HTERT RPE-1 (cell line): ENCODE data around the gene STOML1.

Experiments
- in situ Hi-C: fragments of 300-500 bp; cut with MboI; formaldehyde crosslinking; loops from 4 replicates; pipeline ENCODE4 v1.14.3; 2020; ENCODE audit warnings: low sequenced_read_pairs

The STOML1 gene

DNA sequence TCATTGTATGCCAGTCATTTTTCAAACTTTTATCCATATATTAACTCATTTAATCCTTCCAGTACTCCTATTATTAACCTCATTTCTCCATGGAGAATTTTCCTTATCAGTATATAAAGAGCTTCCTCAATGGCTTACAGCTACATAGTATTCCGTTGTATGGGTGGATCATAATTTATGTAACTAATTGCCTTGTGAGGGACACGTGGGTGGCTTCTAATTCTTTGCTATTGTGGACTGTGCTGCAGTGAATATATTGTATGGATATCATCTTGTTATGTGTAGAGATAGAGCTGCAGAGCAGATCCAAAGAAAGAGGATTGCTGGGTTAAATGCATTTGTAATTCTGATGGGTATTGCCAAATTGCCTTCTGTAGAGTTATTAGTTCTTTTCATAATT, 27.6 kb upstream of the STOML1 start:
- in situ Hi-C loops = no loop called here

DNA sequence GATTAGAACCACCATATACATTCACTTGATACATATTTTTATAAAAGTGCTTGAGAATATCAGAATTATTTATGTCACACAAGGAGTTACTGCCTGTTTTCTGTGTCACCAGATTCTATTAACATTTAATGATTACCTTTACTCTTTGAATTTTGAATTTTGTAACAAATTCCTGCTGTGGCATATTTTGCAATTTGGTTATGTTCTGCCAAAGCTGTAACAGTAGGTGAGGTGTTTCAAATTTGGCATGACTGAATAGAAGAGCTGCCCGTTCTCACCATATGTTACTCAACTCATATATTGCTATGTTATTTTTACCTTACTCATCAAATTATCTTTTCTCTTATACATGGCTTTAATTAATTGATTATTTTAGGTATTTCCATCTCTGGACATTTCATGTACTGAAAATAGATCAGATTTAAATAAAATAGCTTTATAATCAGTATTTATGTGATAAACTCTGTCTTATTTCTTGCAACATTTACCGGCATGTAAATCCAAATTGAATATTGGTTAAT, 21.3 kb upstream of the STOML1 start:
- in situ Hi-C loops = no loop called here

DNA sequence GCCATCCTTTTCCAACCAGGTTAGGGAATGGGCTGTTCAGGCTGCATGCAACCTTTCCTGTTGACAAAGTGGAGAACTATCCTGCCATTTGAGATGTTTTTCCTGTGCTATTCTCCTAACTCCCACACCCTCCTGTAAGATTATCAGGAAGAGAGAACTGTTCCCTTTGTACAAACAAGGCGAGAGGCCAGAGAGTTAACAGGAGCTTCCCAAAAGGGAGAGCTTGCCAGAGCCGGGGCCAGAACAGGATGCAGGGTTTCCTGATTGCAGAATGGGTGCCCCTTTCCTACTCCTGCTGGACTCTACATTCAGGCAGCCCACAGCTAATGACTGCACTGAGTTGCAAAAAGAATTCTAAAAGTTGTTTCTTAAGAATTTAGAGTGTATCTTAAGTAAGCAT, 19.5 kb upstream of the STOML1 start:
- in situ Hi-C loops = no loop called here

- in situ Hi-C loops = no loop called here
Observed at GRCh38 chr15:74010929-74011540, 18.9 kb upstream of the STOML1 start.

DNA sequence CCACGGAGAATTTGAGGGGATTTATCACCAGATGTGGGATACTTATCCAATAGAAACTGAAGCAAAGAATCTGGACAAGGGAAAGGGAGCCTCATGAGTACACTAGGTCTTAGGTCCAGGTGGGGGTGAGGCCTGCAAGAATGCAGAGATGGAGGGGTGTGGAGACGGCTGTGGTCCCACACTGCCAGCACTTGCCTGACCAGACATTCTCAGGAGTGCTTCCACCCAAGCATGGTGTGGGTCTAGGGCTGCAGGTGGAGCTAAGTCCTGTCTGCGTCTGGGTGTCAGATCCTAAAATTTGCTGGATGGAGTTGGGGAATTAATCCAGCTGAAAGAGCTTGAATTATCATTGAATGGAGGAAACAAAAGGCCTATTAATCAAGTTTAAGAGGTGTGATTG, 16.8 kb upstream of the STOML1 start:
- in situ Hi-C loops = no loop called here

GRCh38 chr15:74007820-74008371, 15.8 kb upstream of the STOML1 start:
- in situ Hi-C loops = no loop called here

GRCh38 chr15:74006774-74007639, 14.9 kb upstream of the STOML1 start:
- in situ Hi-C loops = no loop called here

DNA sequence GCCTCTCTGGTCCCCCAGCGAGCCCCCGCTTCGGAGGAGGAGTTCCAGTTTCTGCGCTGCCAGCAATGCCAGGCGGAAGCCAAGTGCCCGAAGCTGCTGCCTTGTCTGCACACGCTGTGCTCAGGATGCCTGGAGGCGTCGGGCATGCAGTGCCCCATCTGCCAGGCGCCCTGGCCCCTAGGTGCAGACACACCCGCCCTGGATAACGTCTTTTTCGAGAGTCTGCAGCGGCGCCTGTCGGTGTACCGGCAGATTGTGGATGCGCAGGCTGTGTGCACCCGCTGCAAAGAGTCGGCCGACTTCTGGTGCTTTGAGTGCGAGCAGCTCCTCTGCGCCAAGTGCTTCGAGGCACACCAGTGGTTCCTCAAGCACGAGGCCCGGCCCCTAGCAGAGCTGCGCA, 5.9 kb upstream of the STOML1 start:
- in situ Hi-C loops = no loop called here

DNA sequence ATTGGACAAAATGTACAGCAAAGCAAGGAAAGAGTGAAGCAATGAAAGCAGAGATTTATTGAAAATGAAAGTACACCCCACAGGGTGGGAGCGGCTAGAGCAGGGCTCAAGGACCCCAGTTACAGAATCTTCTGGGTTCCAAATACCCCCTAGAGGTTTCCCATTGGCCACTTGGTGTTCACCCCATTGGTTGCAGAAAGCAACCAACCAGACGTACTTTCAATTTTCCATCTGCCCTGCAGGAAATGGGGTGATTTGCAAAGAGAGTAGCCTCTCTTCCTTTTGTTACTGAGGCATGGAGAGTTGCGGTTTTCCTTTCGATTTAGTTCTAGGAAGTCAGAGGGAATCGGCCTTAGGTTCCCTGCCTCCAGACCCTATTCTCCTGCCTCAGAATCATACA, 4.8 kb upstream of the STOML1 start:
- in situ Hi-C loops = no loop called here

DNA sequence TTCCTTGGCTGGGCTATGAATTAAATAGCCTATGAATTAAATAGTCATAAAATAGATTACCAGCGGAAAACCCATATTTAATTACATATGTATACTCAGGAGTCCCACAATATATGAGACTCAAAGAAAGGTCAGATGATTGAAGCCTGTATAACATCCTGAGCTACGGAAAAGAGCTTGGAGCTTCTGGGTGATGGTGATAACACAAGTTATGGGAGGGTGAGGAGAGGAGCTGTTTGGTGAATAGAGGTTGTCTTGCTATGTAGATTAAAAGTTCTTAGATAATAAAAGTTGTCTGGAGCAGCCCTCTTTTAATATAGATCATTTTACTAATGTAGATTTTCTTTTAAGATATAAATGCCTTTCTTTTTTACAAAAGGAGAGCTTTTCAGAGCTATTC, 4.2 kb upstream of the STOML1 start:
- in situ Hi-C loops = no loop called here

DNA sequence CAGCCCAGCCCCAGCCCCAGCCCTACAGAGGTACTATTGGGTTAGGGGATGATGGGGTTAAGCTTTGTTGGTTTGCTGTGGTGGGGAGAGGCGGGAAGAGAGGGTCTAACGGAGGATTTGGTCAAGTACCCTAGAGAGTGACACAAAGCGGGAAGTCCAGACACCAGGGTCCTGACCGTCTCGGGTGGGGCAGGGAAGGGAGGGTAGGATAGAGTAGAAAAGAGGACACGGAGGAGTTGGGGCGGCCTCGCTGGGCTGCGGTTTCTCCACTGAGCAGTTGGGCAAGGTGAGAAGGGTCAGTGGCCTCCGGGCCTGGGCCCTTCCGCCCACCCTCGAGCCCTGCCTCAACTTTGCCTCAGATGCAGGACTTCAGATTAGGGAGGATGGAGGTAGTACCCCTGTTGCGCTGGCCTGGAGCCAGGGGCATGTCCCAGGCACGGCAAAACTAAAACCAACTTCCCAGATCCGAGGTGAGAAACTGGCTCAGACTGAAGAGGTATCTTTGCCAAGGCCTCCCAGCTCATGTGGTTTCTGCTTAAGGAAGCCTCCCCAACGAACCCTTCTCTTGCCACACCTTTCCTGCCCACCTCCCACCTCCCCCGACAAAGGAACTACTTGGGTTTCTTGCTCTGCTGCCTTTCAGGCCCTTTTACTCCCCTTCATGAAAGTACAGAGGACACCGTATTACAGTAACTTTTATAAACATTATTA, 3.0 kb upstream of the STOML1 start:
- in situ Hi-C loops = no loop called here

- in situ Hi-C loops = no loop called here
Observed at GRCh38 chr15:73994413-73994883, 2.4 kb upstream of the STOML1 start, which contains the start of gene PML. PML (plus strand) TSS chr15:73994716; CDS start chr15:73994813, 97 bp downstream.

DNA sequence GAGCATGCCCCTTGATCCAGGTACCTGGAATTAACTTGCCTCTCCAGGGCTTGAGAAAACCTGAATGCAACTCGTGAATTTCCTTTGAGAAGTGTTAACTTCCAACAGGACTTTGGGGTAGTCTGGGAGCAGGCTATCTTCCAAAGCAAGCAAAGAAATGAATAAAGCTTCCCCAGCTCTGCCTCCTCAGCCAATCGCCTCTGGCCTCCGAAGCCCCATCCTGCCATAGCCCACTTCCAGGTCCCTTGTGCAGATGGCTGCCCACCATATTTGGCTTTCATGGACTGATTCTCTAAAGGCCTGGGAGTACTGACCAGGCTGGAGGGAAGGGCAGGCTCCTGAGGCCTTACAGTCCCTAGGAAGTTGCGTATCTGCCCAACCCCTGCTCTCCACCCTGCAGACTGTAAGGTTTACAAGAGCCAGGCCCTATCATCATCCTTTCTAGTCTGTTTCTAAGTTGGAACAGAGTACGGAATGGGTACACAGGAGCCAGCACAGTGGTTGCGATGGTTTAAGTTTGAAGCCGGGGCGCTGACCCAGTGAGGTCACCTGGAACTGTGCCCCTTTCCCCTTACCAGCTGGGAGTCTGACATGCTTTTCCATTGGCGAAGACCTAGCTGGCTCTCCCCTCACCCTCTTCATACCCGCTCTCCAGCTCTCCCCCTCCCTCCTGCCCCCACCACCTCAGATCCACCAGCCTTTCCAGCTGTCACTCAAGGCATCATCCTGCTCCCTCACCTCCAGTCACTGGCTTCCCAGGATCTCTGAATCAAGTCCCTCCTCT, 1.3 kb upstream of the STOML1 start:
- in situ Hi-C loops = no loop called here

DNA sequence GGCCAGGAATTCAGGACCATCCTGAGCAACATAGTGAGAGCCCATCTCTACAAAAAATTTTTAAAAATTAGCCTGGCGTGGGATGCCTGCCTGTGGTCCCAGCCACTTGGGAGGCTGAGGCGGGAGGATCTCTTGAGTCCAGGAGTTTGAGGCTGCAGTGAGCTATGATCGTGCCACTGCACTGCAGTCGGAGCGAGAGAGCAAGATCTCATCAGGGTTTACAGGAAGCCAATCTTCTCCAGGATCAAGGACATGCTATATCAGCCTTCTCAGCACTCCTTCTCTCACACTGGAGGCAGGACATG, 451 bp upstream of the STOML1 start:
- in situ Hi-C loops = no loop called here

DNA sequence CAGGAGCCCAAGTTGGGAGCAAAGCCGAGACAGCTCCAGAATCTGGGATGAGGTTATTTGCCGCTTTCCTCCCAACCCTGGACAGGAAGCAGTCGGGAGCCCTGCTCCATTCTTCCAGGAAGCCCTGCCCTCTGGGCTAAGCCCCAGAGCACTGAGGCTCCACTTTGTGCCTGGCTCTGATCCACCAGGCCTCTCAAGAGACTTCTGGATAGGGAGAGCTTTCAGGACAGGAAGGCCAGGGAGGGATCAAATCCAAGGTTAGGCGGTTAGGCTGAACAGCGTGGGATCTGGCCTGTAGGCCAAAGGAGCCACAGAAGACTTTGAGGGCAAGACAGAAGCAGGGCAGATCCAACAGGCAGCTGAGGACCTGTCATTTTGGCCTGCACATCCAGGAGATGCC, 835 bp downstream of the STOML1 start:
- in situ Hi-C loops = no loop called here

DNA sequence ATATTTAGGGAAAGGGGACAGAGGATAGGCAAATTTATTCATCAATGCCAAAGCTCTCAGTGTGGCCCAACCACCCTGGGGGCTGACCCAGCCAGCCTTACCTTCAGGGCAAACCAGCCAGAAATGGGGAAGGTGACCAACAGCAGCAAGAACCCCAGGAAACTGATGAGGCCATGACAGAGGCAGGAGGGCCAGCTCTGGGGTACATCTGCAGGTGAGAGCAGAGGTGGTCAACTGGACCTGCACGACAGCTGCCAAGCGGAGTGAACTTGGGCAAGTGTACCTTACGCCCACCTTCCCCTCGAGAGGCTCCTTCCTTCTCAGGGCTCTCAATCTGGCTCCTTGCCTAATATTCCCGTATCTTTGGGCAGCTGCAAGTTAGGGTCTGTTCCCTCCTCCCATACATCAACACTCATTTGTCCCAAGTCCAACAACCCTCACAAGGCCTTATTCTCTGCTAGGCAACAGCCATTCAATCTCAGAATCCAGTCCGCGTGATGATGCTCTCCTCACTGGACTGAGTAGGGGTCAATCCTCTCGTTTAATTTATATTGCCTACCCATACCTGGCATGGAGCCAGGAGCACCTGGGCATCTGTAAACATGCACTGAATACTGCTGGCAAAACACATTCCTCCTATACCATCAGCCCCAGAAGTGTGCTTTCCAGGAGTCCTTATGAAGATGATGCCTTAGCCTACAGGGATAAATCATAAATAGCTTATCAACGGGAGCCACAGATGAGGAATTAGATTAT, 1.7 kb downstream of the STOML1 start:
- in situ Hi-C loops = no loop called here

DNA sequence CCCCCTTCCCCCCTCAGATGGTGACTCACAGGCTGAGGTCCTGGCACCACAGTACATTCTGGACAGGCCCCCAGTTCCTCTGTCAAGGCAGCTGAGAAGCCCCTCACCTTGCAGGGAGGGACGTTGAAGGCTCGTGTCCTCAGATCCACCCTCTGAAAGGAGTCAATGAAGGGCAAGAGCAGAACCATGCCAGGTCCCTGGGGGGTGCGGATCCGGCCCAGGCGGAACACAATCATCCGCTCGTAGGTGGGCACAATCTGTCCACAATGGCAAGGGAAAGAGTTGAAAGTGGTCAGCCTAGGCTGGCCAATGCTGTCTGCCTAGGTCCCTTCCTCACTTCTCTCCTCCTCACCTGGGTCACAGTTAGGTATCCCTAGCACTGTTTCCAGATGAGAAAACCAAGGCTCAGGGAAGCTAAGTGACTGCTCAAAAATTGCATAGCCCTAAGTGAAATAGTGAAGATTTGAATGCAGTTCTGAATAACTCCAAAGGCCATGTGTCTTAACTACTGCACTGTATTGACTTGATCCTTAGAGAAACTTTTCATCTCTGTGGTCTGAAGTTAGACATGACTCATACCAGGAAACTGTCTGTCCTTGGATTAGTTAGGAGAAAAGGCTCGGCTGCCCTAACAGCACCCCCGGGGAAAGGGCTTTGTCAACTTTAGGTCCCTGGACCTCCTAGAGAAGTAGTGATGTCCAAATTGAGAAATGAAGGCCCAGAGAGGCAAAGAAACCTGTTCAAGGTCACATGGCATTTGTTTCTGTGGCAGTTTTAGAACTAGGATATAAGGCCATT, 2.9 kb downstream of the STOML1 start:
- in situ Hi-C loops = no loop called here

DNA sequence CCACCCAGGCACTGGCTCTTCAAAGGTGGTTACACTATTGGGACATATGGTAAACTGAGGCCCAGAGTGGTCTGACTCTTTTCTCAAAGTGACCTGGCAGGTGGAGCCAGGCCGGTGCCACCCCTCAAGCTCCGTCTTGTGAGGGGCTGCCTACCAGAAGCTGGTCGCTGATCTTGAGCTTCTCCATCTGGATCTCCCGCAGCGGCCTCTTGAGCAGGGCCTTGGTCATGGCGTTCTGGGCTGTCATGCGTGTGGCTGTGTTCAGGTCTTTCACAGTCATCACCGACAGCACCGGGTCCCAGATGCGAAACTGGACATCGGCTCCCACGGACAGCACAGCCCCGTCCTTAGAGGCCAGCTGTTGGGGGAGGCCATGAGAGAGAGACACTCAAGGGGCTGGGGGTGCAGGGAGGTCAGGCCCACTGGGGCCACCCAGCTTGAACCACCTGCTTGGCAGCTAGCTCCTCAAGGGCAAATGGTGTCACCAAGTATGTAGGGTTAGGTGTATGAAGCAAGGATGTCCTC, 3.6 kb downstream of the STOML1 start:
- in situ Hi-C loops = no loop called here
